GM13976 (cell line): Measurements from ENCODE around the gene CHMP1B.

ENCODE experiments used
- DNase-seq: peaks from one replicate; pipeline ENCODE4 v3.0.0; 2012; ENCODE audit warnings: low spot score
- in situ Hi-C: fragments of 300-500 bp; cut with MboI; formaldehyde crosslinking; loops from one replicate; pipeline ENCODE4 v1.12.0; 2022; ENCODE audit warnings: low sequenced_read_pairs, mixed read lengths, inconsistent platforms; ENCODE audit not compliant: unreplicated experiment
- TF ChIP-seq, protein P1 (sequence below): IDR thresholded peaks from 2 replicates; pipeline ENCODE4 v1.5.1; 2012; ENCODE audit warnings: borderline replicate concordance, mild to moderate bottlenecking; ENCODE audit not compliant: insufficient read depth; ENCODE audit errors: extremely low read depth, missing control alignments, control extremely low read depth

The CHMP1B gene

DNA sequence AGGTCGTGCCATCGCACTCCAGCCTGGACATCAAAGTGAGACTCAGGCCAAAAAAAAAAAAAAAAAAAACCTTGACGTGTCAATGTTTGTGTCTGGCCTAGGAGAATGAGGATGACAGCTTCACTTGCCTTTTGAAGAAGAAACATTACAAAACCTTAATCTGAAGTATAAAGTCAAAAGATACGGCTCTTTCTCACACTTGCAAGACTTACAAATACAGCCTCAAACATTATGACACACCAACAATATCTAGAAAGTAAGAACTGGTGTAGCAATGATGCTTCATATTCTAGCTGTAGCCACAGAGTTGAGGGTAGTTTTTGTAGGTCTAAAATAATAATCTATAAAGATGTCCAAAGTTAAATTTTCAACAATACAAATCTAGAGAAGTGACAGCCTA is 31.4 kb downstream of the CHMP1B start:
- TF ChIP-seq, protein P1, sequence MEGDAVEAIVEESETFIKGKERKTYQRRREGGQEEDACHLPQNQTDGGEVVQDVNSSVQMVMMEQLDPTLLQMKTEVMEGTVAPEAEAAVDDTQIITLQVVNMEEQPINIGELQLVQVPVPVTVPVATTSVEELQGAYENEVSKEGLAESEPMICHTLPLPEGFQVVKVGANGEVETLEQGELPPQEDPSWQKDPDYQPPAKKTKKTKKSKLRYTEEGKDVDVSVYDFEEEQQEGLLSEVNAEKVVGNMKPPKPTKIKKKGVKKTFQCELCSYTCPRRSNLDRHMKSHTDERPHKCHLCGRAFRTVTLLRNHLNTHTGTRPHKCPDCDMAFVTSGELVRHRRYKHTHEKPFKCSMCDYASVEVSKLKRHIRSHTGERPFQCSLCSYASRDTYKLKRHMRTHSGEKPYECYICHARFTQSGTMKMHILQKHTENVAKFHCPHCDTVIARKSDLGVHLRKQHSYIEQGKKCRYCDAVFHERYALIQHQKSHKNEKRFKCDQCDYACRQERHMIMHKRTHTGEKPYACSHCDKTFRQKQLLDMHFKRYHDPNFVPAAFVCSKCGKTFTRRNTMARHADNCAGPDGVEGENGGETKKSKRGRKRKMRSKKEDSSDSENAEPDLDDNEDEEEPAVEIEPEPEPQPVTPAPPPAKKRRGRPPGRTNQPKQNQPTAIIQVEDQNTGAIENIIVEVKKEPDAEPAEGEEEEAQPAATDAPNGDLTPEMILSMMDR: no peak
- in situ Hi-C loops: no loop called here
- DNase-seq: no peak

DNA sequence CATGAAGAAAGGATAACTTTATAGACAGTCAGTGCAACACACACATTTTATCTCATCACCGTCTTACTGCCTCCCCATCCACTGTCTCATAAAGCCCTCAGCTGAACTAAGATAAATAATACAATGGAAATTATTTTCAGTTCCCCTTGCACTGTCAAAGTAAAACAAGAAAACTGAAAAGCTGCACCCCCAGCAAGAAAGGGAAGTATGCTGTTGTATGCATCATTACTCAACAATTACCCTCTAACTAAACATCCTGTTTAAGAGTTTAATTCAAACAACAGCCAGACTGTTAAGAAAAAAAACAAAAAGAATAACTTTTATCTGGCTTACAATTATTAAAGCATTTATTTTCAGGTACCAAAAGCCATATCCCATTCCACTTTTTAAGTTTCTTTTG is 31.9 kb downstream of the CHMP1B start:
- in situ Hi-C loops: no loop called here
- TF ChIP-seq, protein P1: no peak
- DNase-seq: peak; percentile 69

DNA sequence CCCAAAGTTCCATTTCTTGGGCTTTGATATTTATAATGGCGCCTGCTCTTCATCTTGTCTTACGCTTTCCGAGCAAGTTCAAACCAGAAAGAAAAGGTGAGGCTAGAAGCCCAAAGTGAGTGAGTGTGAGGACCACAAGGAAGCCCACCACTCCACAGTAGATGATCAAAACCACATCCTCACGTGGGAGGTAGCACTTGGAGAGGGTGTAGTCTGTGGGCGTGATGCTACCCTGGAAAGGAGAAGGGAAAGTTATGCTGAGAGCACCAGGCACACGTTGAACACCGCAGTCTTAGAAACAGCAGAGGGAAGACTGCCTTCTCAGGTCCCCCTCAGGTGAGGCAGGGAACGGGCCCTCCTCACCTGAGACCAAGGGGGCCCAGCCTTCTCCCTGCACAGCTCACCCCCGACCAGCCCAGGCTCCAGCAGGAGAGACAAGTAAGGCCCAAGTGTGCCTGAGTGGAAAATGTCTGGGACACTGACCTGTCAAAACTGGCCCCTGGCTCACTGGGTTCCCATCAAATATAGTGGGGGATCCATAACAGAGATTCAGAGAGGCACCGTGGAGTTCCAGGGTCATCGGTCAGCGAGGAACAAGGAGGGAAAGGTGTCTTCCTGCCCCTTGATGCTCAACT is 33.3 kb downstream of the CHMP1B start:
- DNase-seq: no peak
- in situ Hi-C loops: no loop called here
- TF ChIP-seq, protein P1: no peak

DNA sequence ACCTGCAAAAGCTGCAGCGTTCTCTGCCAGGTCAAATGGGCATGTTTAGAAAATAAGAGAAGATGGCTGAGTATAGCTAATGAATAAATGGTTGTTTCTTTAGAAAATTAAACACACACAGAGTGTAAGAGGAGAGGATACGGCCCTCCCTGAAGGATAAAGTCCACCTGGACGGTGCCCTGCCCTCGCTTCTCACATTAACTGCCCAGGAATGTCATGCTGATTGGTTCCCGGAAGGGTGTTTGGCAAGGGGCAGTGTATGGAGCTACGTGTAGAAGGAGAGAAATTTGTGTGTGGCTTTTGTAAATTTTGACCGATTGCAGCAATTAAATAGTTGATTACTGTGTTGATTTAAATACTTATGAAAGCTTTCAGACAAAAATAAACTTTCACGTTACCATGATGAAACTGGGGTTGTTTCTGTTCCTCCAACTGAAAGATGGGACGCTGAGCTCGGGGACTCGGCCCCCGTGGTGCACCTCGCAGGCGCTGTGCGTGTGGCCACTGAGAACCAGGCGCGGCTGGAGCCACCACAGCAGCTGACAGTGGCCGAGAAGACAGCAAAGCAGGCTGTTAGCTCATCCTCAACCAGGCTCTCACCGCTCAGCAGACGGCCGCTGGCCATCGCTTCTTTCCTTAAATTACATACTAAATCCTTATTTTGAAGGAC is 34.2 kb downstream of the CHMP1B start:
- TF ChIP-seq, protein P1: no peak
- DNase-seq: no peak
- in situ Hi-C loops: no loop called here

DNA sequence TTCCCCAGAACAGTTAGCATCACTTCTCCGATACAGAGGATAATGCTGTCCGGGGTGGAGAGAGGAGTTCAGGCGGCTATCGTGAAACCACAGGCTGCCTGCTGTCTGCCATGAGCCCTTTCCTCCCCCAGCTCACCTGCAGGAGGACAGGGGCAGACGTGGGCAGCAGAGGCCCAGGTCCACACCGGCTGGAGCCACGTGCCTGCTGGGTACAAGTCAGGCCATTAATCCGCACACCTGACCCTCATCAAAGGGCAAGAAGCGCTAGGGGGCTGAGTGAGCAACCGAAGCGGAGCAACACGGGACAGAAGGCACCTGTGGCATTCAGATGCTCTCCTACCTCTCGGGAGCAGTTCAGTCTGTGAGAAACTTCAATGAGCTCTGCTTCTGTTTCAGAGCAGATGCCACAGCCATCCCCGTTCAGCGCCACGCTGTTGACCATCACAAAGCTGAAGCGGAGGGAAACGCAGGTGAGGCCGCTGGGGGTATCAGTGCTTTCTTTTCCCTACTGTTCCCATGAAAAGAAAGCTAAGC is 35.4 kb downstream of the CHMP1B start:
- in situ Hi-C loops: no loop called here
- no peak for DNase-seq
- TF ChIP-seq, protein P1: no peak

DNA sequence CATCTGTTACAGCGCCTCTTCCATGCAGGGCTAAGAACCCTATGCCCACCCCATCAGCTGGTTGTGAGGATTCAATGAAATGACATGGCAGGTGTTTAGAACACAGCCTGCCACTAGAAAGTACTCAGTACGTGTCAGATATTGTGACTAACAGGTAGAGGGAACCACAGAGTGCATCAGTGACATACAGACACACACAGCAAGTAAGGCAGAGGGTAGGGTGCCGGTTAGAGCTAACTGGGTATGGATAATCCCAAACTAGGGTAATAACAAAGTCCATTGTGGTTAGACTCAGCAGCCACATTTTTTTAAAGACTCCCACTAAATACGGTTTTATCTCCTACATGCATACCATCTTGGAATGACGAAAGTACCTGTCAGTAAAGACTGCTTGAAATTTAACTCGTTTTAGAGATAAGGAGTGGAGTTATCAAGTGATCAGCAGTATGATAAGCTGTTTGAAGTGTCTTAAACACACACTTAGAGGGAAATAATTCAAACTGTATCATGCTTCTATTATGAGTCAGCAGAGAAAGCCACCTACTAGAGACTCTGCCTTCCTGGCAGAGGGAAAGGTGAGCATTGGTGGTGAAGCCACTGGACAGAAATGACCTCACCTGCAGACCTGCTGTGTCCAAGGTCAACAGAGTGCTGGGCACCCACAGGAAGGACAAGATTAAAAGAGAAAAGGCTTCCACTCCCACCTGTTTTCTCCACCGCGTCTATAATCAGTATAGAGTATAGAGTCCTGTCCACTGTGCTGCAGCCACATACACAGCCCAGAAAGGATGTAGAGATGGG is 36.3 kb downstream of the CHMP1B start:
- TF ChIP-seq, protein P1: no peak
- in situ Hi-C loops: no loop called here

More for the DNA sequence above, 36.3 kb downstream of the CHMP1B start:
- DNase-seq: no peak
